ENCODE results near the gene CYTH1. TPM values are rescaled to one million over a fixed set of nuclear protein-coding genes. Genes with fewer than 3 reads are reported as not detected.
A peak's percentile ranks its signal among the peaks of the same experiment; 100 is the strongest.

CYTH1 gene
- total RNA-seq, 2 experiments from 2014 or later: 88.9 to 89.6 TPM

GRCh38 chr17:78746263-78746948 lies 35.7 kb downstream of the CYTH1 start:
- peak overlapping the region; percentile 35 for H3K4me3 Mint-ChIP-seq
- DNase-seq: no peak
- peak overlapping the region; percentile 90 for H3K27ac Mint-ChIP-seq
- peaks cover 92% of the 10 kb centered on the region for H3K4me1 Mint-ChIP-seq
- H3K36me3 Mint-ChIP-seq: peaks cover 18% of the 10 kb centered on the region
- no peaks in the 10 kb centered on the region for H3K27me3 Mint-ChIP-seq
- peaks cover 3% of the 10 kb centered on the region for H3K9me3 Mint-ChIP-seq

GRCh38 chr17:78745407-78746088 lies 36.5 kb downstream of the CYTH1 start:
- Mint-ChIP-seq H3K27ac (peak overlapping the region; percentile 90), H3K4me1 (peaks cover 89% of the 10 kb centered on the region), H3K36me3 (peaks cover 17% of the 10 kb centered on the region), H3K4me3 (peak overlapping the region; percentile 12), H3K27me3 (no peaks in the 10 kb centered on the region), H3K9me3 (peaks cover 3% of the 10 kb centered on the region)
- no peak for DNase-seq

DNA sequence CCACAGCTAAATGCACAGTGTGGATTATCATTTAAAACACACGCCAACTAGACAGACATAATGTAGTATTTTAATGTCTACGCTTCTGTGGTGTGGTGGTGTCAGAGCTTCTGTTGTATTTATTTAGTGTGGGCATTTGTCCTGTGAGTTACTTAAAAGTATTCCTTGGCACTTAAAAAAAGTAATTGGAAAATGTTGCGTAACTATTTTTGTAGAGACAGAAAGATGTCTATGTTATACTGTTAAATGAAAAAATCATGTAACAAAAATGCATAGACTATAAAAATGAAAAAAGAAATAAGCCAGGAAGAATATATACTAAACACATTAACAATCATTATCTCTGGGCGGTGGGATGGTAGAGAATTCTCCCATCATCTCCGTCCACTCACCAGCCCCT lies 39.2 kb downstream of the CYTH1 start:
- H3K4me1 Mint-ChIP-seq: peaks cover 91% of the 10 kb centered on the region
- peaks cover 3% of the 10 kb centered on the region for H3K9me3 Mint-ChIP-seq
- DNase-seq: no peak
- H3K27me3 Mint-ChIP-seq: no peaks in the 10 kb centered on the region
- H3K27ac Mint-ChIP-seq: peak overlapping the region; percentile 84
- H3K4me3 Mint-ChIP-seq: no peak overlapping the region
- peaks cover 27% of the 10 kb centered on the region for H3K36me3 Mint-ChIP-seq

GRCh38 chr17:78741644-78742284 lies 40.3 kb downstream of the CYTH1 start:
- H3K36me3 Mint-ChIP-seq: peaks cover 27% of the 10 kb centered on the region
- H3K27me3 Mint-ChIP-seq: no peaks in the 10 kb centered on the region
- peak overlapping the region; percentile 60 for H3K4me3 Mint-ChIP-seq
- peak overlapping the region; percentile 81 for H3K27ac Mint-ChIP-seq
- peaks cover 91% of the 10 kb centered on the region for H3K4me1 Mint-ChIP-seq
- peaks cover 3% of the 10 kb centered on the region for H3K9me3 Mint-ChIP-seq
- DNase-seq: no peak

DNA sequence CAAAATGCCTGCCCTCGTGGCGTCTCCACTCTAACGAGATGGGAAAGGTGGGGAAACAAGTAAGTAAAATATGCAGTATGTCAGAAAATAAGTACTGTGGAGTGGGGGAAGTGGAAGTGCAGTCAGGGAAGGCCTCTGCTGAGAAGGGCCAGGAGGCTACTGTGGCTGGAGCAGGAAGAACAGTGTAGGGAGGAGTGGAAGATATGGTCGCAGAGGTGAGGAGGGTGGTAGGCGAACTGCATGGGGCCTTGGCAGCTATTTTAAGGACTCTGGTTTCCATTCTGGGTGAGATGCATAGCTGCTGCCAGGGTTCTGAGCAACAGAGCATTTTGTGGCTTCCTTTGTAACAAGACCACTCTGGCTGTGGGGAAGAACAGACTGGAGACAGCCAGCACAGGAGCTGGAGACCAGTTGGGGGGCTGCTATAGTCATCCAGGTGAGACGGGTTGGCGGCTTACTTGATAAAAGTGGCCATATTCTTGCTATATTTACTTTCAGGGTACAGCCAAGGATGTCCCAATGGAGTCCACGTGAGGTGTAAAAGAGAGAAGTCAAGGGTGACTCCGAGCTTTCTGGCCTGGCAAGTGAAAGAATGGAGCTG lies 42.6 kb downstream of the CYTH1 start:
- Mint-ChIP-seq H3K36me3 (peaks cover 29% of the 10 kb centered on the region), H3K4me3 (peak overlapping the region; percentile 8), H3K27ac (peak overlapping the region; percentile 81), H3K4me1 (peaks cover 83% of the 10 kb centered on the region), H3K27me3 (no peaks in the 10 kb centered on the region), H3K9me3 (peaks cover 3% of the 10 kb centered on the region)
- no peak for DNase-seq

DNA sequence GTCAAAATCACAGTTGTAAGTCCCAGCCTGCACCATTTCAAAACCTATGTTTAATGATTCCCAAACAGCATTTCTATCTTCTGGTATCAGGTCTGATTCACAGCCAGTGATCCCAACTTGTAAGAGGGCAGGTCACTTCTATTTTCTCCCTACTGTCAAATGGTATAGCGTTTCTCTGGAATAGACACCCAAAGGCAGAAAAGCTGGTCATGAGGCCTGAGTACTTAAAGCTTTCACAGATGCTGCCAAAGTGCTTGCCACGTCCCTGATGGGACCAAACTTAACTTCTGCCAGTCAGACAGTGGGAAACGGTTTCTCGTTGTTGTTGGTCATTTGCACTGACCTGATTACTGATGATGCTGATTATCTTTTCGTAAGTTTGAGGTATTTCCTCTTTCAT lies 43.4 kb downstream of the CYTH1 start:
- H3K4me1 Mint-ChIP-seq: peaks cover 79% of the 10 kb centered on the region
- H3K27ac Mint-ChIP-seq: peak overlapping the region; percentile 81
- no peaks in the 10 kb centered on the region for H3K27me3 Mint-ChIP-seq
- H3K36me3 Mint-ChIP-seq: peaks cover 23% of the 10 kb centered on the region
- peaks cover 3% of the 10 kb centered on the region for H3K9me3 Mint-ChIP-seq
- DNase-seq: no peak
- no peak overlapping the region for H3K4me3 Mint-ChIP-seq

- Mint-ChIP-seq H3K4me3 (no peak overlapping the region), H3K27ac (peak overlapping the region; percentile 85), H3K27me3 (no peaks in the 10 kb centered on the region), H3K9me3 (peaks cover 2% of the 10 kb centered on the region), H3K4me1 (peaks cover 80% of the 10 kb centered on the region), H3K36me3 (peaks cover 24% of the 10 kb centered on the region)
- DNase-seq: no peak
These were observed 43.8 kb downstream of the CYTH1 start for GRCh38 chr17:78738278-78738677.

- no peaks in the 10 kb centered on the region for H3K9me3 Mint-ChIP-seq
- peak overlapping the region; percentile 85 for H3K27ac Mint-ChIP-seq
- DNase-seq: no peak
- H3K4me1 Mint-ChIP-seq: peaks cover 80% of the 10 kb centered on the region
- H3K36me3 Mint-ChIP-seq: peaks cover 27% of the 10 kb centered on the region
- no peaks in the 10 kb centered on the region for H3K27me3 Mint-ChIP-seq
- H3K4me3 Mint-ChIP-seq: peak overlapping the region; percentile 85
These were observed 44.7 kb downstream of the CYTH1 start for GRCh38 chr17:78737332-78737731.

DNA sequence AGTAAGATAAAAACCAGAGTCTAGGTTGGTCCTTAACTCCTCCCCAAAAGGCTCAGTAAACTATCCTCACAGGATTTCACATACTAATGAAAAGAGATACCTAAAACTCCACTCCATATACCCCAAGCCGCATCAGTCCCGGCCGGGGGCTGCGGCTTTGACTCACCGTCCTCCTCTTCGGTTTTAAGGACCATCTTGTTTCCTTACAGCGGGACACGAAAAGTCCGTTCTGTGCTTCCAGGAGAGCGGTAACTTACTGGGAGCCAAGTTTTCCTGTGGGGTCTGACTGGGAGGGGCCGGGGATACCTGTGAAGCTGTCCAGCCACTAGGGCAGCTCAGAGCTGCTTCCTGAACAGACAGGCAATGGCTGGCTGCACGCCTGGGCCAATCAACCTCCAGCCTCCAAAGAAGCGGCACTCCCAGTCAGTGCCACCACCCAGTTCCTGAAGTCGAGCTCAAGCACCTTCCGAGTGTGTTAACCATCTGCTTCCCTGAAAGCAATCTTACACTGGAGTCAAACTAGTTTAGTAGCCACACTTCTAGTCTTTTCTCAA lies 45.5 kb downstream of the CYTH1 start:
- Mint-ChIP-seq H3K4me1 (peaks cover 80% of the 10 kb centered on the region), H3K27ac (peak overlapping the region; percentile 85), H3K4me3 (peak overlapping the region; percentile 85), H3K9me3 (no peaks in the 10 kb centered on the region), H3K27me3 (no peaks in the 10 kb centered on the region), H3K36me3 (peaks cover 27% of the 10 kb centered on the region)
- peak; percentile 69 for DNase-seq

DNA sequence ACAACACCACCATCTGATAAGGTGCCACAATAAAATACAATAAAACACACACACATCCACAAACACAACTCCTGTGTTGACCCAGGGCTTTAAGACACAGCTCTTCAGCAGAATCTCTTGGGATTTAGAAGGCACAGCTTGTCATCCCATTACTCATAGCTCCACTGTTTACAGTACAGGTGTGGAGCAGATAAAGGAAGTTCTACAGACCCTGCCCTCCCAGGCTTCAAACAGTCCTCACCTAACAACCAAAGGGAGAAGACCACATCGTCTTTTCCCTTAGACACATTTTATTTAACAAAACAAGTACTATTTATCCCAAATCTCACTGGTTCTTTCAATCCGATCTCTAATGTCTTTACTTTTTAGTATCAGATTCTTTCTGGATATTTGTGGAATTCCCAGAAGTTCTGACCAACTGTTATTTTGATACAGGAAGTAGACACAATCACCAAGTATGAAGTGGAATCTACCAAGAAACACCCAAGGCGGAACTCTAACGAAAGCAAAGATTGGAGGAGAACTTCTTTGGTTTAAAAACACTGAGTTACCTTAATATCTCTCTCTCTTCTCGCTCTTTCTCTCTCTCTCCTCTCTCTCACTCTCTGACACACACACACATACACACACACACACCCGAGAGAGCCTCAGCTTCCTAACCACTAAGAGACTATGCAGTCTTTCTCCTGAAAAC lies 46.1 kb downstream of the CYTH1 start:
- Mint-ChIP-seq H3K4me1 (peaks cover 80% of the 10 kb centered on the region), H3K27ac (peak overlapping the region; percentile 85), H3K9me3 (no peaks in the 10 kb centered on the region), H3K4me3 (peak overlapping the region; percentile 85), H3K27me3 (no peaks in the 10 kb centered on the region), H3K36me3 (peaks cover 29% of the 10 kb centered on the region)
- no peak for DNase-seq

GRCh38 chr17:78734793-78735641 lies 47.1 kb downstream of the CYTH1 start:
- peak overlapping the region; percentile 85 for H3K27ac Mint-ChIP-seq
- peak overlapping the region; percentile 85 for H3K4me3 Mint-ChIP-seq
- H3K4me1 Mint-ChIP-seq: peaks cover 78% of the 10 kb centered on the region
- H3K36me3 Mint-ChIP-seq: peaks cover 24% of the 10 kb centered on the region
- H3K9me3 Mint-ChIP-seq: no peaks in the 10 kb centered on the region
- DNase-seq: no peak
- H3K27me3 Mint-ChIP-seq: no peaks in the 10 kb centered on the region

DNA sequence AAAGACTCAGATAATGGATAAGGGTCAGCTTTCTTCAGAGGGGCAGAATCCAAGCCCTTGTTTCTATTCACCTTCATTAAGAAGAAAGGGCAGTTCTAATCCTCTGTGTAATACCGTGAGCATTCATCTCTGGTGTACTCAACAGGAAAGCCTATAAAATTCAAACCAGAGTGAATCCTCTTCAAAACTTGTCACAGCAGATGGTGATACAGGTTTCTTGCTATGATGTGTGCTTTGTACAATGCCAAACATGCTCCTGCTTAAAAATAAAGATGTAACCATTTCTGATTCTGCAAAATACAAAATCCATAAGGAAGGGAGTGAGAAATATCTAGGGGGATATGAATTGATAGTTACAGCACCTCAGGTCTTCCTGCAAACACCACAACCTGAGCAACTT lies 49.7 kb downstream of the CYTH1 start:
- H3K4me3 Mint-ChIP-seq: no peak overlapping the region
- no peaks in the 10 kb centered on the region for H3K27me3 Mint-ChIP-seq
- peaks cover 18% of the 10 kb centered on the region for H3K36me3 Mint-ChIP-seq
- DNase-seq: no peak
- no peaks in the 10 kb centered on the region for H3K9me3 Mint-ChIP-seq
- H3K27ac Mint-ChIP-seq: peak overlapping the region; percentile 62
- peaks cover 73% of the 10 kb centered on the region for H3K4me1 Mint-ChIP-seq

DNA sequence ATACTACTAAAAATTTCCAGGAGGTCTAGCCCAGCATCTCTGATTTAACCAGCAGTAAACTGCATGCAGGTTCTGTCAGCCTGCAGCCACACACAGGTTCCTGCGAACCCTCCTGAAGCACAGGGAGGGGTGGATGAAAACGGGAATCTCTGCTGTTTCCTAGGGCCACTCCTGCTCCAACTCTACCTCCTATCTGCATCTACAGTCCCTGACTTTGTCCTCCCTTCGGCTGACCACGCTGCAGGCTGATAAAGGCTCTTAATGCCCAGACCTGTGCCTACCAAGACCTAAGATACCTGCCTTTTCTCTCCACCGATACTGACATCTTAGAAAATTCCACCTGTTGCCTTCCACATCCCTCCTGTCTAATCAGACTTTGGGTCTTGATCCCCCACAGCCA lies 50.2 kb downstream of the CYTH1 start:
- DNase-seq: no peak
- Mint-ChIP-seq H3K4me1 (peaks cover 74% of the 10 kb centered on the region), H3K27me3 (no peaks in the 10 kb centered on the region), H3K9me3 (no peaks in the 10 kb centered on the region), H3K36me3 (peaks cover 19% of the 10 kb centered on the region), H3K27ac (peak overlapping the region; percentile 62), H3K4me3 (no peak overlapping the region)

DNA sequence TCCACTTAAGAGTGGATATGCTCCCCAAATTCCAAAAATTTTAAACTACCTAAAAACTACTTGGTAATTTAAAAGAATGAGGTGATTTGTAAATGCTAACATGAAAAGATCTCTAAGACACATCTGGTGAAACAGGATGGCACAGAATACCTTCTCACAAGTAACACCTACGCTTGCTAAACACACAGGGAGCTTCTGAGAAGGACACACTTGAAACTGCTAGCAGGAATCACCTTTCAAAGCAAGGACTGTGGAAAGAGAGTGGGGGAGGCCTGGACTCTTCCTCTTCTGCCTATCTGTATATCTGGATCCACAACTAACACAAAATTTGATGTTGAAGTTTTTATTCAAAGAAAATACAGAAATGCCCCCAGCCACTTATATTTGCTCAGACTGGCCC lies 52.4 kb downstream of the CYTH1 start:
- peaks cover 32% of the 10 kb centered on the region for H3K36me3 Mint-ChIP-seq
- no peaks in the 10 kb centered on the region for H3K27me3 Mint-ChIP-seq
- H3K27ac Mint-ChIP-seq: peak overlapping the region; percentile 65
- H3K4me3 Mint-ChIP-seq: peak overlapping the region; percentile 48
- H3K9me3 Mint-ChIP-seq: no peaks in the 10 kb centered on the region
- no peak for DNase-seq
- peaks cover 79% of the 10 kb centered on the region for H3K4me1 Mint-ChIP-seq
